ENCODE measurements around the gene RNGTT. TPM values are rescaled to one million over a fixed set of nuclear protein-coding genes. Genes with fewer than 3 reads are reported as not detected.

Gene RNGTT
- total RNA-seq, 1 experiment from 2014 or later = 15.7 TPM

DNA sequence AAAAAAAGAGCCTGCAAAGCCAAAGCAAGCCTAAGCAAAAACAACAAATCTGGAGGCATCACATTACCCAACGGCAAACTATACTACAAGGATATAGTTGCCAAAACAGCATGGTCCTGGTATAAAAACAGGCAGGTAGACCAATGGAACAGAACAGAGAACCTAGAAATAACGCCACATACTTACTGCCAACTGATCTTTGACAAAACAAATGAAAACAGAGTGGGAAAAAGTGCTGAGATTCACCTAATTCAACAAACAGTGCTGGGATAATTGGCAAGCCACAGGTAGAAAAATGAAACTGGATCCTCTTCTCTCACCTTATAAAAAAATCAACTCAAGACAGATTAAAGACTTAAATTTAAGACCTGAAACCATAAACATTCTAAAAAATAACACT is 291.8 kb downstream of the RNGTT start:
- H3K4me1 ChIP-seq (ENCODE audit: insufficient read depth, low read length) = no peaks in the 10 kb centered on the region
- peaks cover 16% of the 10 kb centered on the region; the same call in 1 of the 2 replicates for H3K36me3 ChIP-seq (ENCODE audit: low read depth, low read length)
- H3K9me3 ChIP-seq (ENCODE audit: low read length) = no peaks in the 10 kb centered on the region
- no peak overlapping the region for H3K4me3 ChIP-seq (ENCODE audit: low read length)
- no peak for ATAC-seq
- no peaks in the 10 kb centered on the region for H3K79me2 ChIP-seq (ENCODE audit: low read length)
- DNase-seq = no peak
- no TSS peak for BruUV-seq (replicated peaks)
- no peaks in the 10 kb centered on the region for H4K20me1 ChIP-seq (ENCODE audit: low read length)
- no peak overlapping the region for H3K9ac ChIP-seq (ENCODE audit: low read length)
- no peaks in the 10 kb centered on the region for H3K9me2 ChIP-seq (replicated peaks; ENCODE audit: low read length)
- POLR2A ChIA-PET (ENCODE audit: unreplicated experiment) = no interaction called here
- CTCF ChIA-PET = no interaction called here
- no peak overlapping the region for H3K27ac ChIP-seq (ENCODE audit: low read length)
- no peaks in the 10 kb centered on the region for H3F3A ChIP-seq (ENCODE audit: low read length, unreplicated experiment)
- TF ChIP-seq EZH2phosphoT487 (IDR thresholded peaks at IDR 0.05; ENCODE audit: borderline replicate concordance, low read length) (no peak), EZH2 (IDR thresholded peaks at IDR 0.05; ENCODE audit: low read length, unreplicated experiment) (no peak)
- TF ChIP-seq, protein P1, sequence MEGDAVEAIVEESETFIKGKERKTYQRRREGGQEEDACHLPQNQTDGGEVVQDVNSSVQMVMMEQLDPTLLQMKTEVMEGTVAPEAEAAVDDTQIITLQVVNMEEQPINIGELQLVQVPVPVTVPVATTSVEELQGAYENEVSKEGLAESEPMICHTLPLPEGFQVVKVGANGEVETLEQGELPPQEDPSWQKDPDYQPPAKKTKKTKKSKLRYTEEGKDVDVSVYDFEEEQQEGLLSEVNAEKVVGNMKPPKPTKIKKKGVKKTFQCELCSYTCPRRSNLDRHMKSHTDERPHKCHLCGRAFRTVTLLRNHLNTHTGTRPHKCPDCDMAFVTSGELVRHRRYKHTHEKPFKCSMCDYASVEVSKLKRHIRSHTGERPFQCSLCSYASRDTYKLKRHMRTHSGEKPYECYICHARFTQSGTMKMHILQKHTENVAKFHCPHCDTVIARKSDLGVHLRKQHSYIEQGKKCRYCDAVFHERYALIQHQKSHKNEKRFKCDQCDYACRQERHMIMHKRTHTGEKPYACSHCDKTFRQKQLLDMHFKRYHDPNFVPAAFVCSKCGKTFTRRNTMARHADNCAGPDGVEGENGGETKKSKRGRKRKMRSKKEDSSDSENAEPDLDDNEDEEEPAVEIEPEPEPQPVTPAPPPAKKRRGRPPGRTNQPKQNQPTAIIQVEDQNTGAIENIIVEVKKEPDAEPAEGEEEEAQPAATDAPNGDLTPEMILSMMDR (conservative IDR thresholded peaks at IDR 0.05; ENCODE audit: low read depth, low read length) = no peak
- no peak overlapping the region for H3K4me2 ChIP-seq (ENCODE audit: low read length)
- intact Hi-C loops (cut with micrococcal nuclease) = no loop called here
- no peak overlapping the region for H2AFZ ChIP-seq (ENCODE audit: low read length)
- H3K27me3 ChIP-seq (ENCODE audit: low read length) = no peaks in the 10 kb centered on the region

DNA sequence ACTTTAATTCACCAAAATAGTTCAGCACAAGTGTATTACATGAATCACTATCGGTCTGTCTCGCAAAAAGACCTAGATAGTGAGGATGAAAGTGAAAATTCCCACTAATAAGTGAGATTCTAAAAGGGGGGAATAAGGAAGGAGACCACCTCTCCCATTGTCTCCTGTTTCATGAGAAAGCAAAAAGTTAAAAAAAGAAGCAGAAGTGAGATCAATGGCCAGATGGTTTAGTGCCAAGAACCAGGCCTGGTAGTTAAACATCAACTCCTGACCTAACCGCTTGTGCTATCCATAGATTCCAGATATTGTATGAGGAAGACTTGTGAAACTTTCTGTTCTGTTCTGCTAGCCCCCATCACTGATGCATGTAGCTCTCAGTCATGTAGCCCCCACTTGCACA is 293.0 kb downstream of the RNGTT start:
- TF ChIP-seq, protein P1 (conservative IDR thresholded peaks at IDR 0.05; ENCODE audit: low read depth, low read length) = no peak
- no peak for TF ChIP-seq EZH2 (IDR thresholded peaks at IDR 0.05; ENCODE audit: low read length, unreplicated experiment)
- no peak for TF ChIP-seq EZH2phosphoT487 (IDR thresholded peaks at IDR 0.05; ENCODE audit: borderline replicate concordance, low read length)
- POLR2A ChIA-PET (ENCODE audit: unreplicated experiment) = no interaction called here
- Histone ChIP-seq H3K27ac (ENCODE audit: low read length) (no peak overlapping the region), H3K79me2 (ENCODE audit: low read length) (no peaks in the 10 kb centered on the region), H3K4me1 (ENCODE audit: insufficient read depth, low read length) (no peaks in the 10 kb centered on the region), H3K9me3 (ENCODE audit: low read length) (no peaks in the 10 kb centered on the region), H3K9me2 (replicated peaks; ENCODE audit: low read length) (no peaks in the 10 kb centered on the region), H3K9ac (ENCODE audit: low read length) (no peak overlapping the region), H3K27me3 (ENCODE audit: low read length) (no peaks in the 10 kb centered on the region), H4K20me1 (ENCODE audit: low read length) (no peaks in the 10 kb centered on the region), H2AFZ (ENCODE audit: low read length) (no peak overlapping the region), H3K4me2 (ENCODE audit: low read length) (no peak overlapping the region), H3F3A (ENCODE audit: low read length, unreplicated experiment) (no peaks in the 10 kb centered on the region), H3K36me3 (ENCODE audit: low read depth, low read length) (peaks cover 16% of the 10 kb centered on the region; the same call in 1 of the 2 replicates), H3K4me3 (ENCODE audit: low read length) (no peak overlapping the region)
- CTCF ChIA-PET = no interaction called here
- ATAC-seq (no peak), DNase-seq (no peak)
- no TSS peak for BruUV-seq (replicated peaks)
- intact Hi-C loops (cut with micrococcal nuclease) = no loop called here

DNA sequence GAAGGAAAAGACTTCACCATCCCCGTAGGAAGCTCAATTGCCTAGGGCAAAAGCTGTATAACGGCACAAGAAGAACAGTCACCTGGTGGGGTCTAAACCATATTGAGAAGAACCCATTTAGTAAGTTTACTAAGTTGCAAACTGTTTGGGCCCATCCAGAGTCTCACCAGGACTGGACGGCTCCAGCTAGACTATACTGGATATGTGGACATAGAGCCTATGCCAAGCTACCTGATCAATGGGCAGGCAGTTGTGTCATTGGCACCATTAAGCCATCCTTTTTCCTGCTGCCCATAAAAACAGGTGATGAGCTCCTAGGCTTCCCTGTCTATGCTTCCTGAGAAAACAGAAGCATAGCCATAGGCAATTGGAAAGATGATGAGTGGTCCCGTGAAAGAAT is 293.9 kb downstream of the RNGTT start:
- intact Hi-C loops (cut with micrococcal nuclease) = no loop called here
- no peaks in the 10 kb centered on the region for H3K4me1 ChIP-seq (ENCODE audit: insufficient read depth, low read length)
- no peak for DNase-seq
- no peaks in the 10 kb centered on the region for H3K9me3 ChIP-seq (ENCODE audit: low read length)
- TF ChIP-seq EZH2phosphoT487 (IDR thresholded peaks at IDR 0.05; ENCODE audit: borderline replicate concordance, low read length) = no peak
- TF ChIP-seq EZH2 (IDR thresholded peaks at IDR 0.05; ENCODE audit: low read length, unreplicated experiment) = no peak
- TF ChIP-seq, protein P1 (conservative IDR thresholded peaks at IDR 0.05; ENCODE audit: low read depth, low read length) = no peak
- H3K79me2 ChIP-seq (ENCODE audit: low read length) = no peaks in the 10 kb centered on the region
- BruUV-seq (replicated peaks) = no TSS peak
- no peaks in the 10 kb centered on the region for H4K20me1 ChIP-seq (ENCODE audit: low read length)
- no peaks in the 10 kb centered on the region for H3K9me2 ChIP-seq (replicated peaks; ENCODE audit: low read length)
- no peak overlapping the region for H3K9ac ChIP-seq (ENCODE audit: low read length)
- H3K27me3 ChIP-seq (ENCODE audit: low read length) = no peaks in the 10 kb centered on the region
- no peak overlapping the region for H3K4me2 ChIP-seq (ENCODE audit: low read length)
- no peak for ATAC-seq
- H3K27ac ChIP-seq (ENCODE audit: low read length) = no peak overlapping the region
- H2AFZ ChIP-seq (ENCODE audit: low read length) = no peak overlapping the region
- no peaks in the 10 kb centered on the region for H3F3A ChIP-seq (ENCODE audit: low read length, unreplicated experiment)
- H3K36me3 ChIP-seq (ENCODE audit: low read depth, low read length) = peaks cover 16% of the 10 kb centered on the region; the same call in 1 of the 2 replicates
- ChIA-PET POLR2A (ENCODE audit: unreplicated experiment) (no interaction called here), CTCF (no interaction called here)
- H3K4me3 ChIP-seq (ENCODE audit: low read length) = no peak overlapping the region

All from PC-3 (cell line).